ENCODE results near the gene RBM3.
A peak's percentile ranks its signal among the peaks of the same experiment; 100 is the strongest.

RBM3 gene

DNA sequence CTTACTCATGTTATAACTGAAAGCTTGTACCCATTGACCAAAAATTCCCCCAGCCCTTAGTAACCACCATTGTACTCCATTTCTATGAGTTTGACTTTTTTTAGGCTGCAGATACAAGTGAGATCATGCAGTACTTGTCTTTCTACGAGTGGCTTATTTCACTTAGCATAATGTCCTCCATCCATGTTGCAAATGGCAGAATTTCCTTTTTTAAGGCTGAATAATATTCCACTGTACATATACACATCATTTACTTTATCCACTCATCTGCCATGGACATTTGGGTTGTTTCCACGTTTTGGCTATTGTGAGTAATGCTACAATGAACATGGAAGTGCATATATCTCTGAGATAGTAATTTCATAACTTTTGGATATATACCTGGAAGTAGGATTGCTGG lies 10.4 kb downstream of the RBM3 start:
- DNase-seq, result no peak
- Histone ChIP-seq H4K12ac (ENCODE audit: low read depth, low read length) (no peak overlapping the region), H2AK5ac (ENCODE audit: low read length) (no peak overlapping the region)

DNA sequence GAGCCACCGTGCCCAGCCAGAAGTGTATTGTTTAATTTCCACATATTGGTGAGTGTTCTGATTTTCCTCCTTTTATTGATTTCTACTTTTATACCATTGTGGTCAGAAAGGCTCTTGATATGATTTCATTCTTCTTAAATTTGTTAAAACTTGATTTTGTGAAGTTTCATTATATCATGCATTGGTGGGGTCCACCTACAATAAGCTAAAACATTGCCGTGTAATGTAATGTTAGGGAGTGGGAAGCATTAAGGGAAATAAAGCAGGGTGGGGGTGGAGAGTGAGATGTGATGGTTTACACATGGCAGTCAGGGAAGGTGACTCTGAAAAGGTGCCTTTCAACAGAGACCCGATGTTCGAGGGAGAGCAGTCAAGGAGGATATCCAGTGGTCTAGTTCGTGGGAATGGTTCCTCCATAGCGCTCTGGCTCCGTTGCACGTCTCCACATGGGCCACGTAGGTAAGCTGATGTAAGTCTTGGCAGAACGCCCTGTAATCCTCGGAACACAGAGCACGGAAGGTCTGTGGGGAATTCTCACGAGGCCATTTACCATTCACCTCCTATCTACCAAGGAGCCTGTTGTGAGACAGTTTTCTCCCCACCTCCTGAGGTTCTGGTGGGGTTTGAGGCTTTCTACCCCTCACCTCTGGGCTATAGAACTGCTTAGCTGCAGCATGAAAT lies 15.3 kb downstream of the RBM3 start:
- H3K79me1 ChIP-seq (ENCODE audit: low read length), result peaks cover 2% of the 10 kb centered on the region
- DNase-seq, result no peak
- H3K79me2 ChIP-seq (ENCODE audit: control insufficient read depth, insufficient read depth, low read length, poor library complexity), result no peaks in the 10 kb centered on the region
- H3K4me1 ChIP-seq (ENCODE audit: control insufficient read depth in 1 of 2, insufficient read depth in 2 of 2, low read length in 2 of 2), result peaks cover 0 to 3% of the 10 kb centered on the region in 2 experiments
- no peaks in the 10 kb centered on the region for H3K9me3 ChIP-seq (ENCODE audit: insufficient read depth, low read depth, low read length)
- no peak overlapping the region for H4K8ac ChIP-seq (ENCODE audit: low read depth, low read length)
- no peak overlapping the region for H3K27ac ChIP-seq (ENCODE audit: low read depth, low read length)
- no peaks in the 10 kb centered on the region for H3K27me3 ChIP-seq (ENCODE audit: insufficient read depth, low read length)
- no peak overlapping the region for H2BK120ac ChIP-seq (ENCODE audit: insufficient read depth, low read length, poor library complexity)
- H3K9ac ChIP-seq (ENCODE audit: low read length), result no peak overlapping the region
- H3K18ac ChIP-seq (ENCODE audit: low read length), result no peak overlapping the region
- no peak overlapping the region for H3K4me2 ChIP-seq (ENCODE audit: low read length)
- H3K14ac ChIP-seq (ENCODE audit: low read length), result no peak overlapping the region
- no peak overlapping the region for H2AFZ ChIP-seq (ENCODE audit: insufficient read depth, low read length, poor library complexity)
- no peak overlapping the region for H3K4me3 ChIP-seq (ENCODE audit: low read depth, low read length)
- no peak overlapping the region for H3K23ac ChIP-seq (ENCODE audit: low read length)
- no peak overlapping the region for H4K12ac ChIP-seq (ENCODE audit: low read depth, low read length)
- no CpG with 5 or more reads among the region's 13 CpGs for WGBS (ENCODE audit: extremely low coverage, insufficient coverage, insufficient read length)
- peak overlapping the region; percentile 43 for H2BK12ac ChIP-seq (ENCODE audit: low read length)
- H3K4ac ChIP-seq (ENCODE audit: low read depth, low read length), result no peak overlapping the region
- H3K36me3 ChIP-seq (ENCODE audit: control insufficient read depth in 1 of 2, insufficient read depth in 2 of 2, low read length in 2 of 2), result no peaks in the 10 kb centered on the region
- peak overlapping the region; percentile 16 for H4K91ac ChIP-seq (ENCODE audit: low read depth, low read length)
- H2AK5ac ChIP-seq (ENCODE audit: low read length), result no peak overlapping the region
- no peak overlapping the region for H2BK5ac ChIP-seq (ENCODE audit: low read depth, low read length, poor library complexity)

More for the DNA sequence above, 10.4 kb downstream of the RBM3 start:
- no CpG with 5 or more reads among the region's 2 CpGs for WGBS (ENCODE audit: extremely low coverage, insufficient coverage, insufficient read length)
- no peak overlapping the region for H3K4me2 ChIP-seq (ENCODE audit: low read length)
- H3K18ac ChIP-seq (ENCODE audit: low read length), result no peak overlapping the region
- H3K79me2 ChIP-seq (ENCODE audit: control insufficient read depth, insufficient read depth, low read length, poor library complexity), result no peaks in the 10 kb centered on the region
- no peaks in the 10 kb centered on the region for H3K27me3 ChIP-seq (ENCODE audit: insufficient read depth, low read length)
- H3K4me1 ChIP-seq (ENCODE audit: control insufficient read depth in 1 of 2, insufficient read depth in 2 of 2, low read length in 2 of 2), result peaks cover 0 to 3% of the 10 kb centered on the region in 2 experiments
- H3K14ac ChIP-seq (ENCODE audit: low read length), result no peak overlapping the region
- H3K27ac ChIP-seq (ENCODE audit: low read depth, low read length), result no peak overlapping the region
- no peak overlapping the region for H2AFZ ChIP-seq (ENCODE audit: insufficient read depth, low read length, poor library complexity)
- H3K4me3 ChIP-seq (ENCODE audit: low read depth, low read length), result no peak overlapping the region
- H3K79me1 ChIP-seq (ENCODE audit: low read length), result no peaks in the 10 kb centered on the region
- no peak overlapping the region for H4K91ac ChIP-seq (ENCODE audit: low read depth, low read length)
- no peak overlapping the region for H3K4ac ChIP-seq (ENCODE audit: low read depth, low read length)
- no peaks in the 10 kb centered on the region for H3K36me3 ChIP-seq (ENCODE audit: control insufficient read depth in 1 of 2, insufficient read depth in 2 of 2, low read length in 2 of 2)
- no peak overlapping the region for H3K23ac ChIP-seq (ENCODE audit: low read length)
- no peak overlapping the region for H2BK12ac ChIP-seq (ENCODE audit: low read length)
- H2BK120ac ChIP-seq (ENCODE audit: insufficient read depth, low read length, poor library complexity), result no peak overlapping the region
- no peak overlapping the region for H2BK5ac ChIP-seq (ENCODE audit: low read depth, low read length, poor library complexity)
- H4K8ac ChIP-seq (ENCODE audit: low read depth, low read length), result no peak overlapping the region
- H3K9ac ChIP-seq (ENCODE audit: low read length), result no peak overlapping the region
- no peaks in the 10 kb centered on the region for H3K9me3 ChIP-seq (ENCODE audit: insufficient read depth, low read depth, low read length)

DNA sequence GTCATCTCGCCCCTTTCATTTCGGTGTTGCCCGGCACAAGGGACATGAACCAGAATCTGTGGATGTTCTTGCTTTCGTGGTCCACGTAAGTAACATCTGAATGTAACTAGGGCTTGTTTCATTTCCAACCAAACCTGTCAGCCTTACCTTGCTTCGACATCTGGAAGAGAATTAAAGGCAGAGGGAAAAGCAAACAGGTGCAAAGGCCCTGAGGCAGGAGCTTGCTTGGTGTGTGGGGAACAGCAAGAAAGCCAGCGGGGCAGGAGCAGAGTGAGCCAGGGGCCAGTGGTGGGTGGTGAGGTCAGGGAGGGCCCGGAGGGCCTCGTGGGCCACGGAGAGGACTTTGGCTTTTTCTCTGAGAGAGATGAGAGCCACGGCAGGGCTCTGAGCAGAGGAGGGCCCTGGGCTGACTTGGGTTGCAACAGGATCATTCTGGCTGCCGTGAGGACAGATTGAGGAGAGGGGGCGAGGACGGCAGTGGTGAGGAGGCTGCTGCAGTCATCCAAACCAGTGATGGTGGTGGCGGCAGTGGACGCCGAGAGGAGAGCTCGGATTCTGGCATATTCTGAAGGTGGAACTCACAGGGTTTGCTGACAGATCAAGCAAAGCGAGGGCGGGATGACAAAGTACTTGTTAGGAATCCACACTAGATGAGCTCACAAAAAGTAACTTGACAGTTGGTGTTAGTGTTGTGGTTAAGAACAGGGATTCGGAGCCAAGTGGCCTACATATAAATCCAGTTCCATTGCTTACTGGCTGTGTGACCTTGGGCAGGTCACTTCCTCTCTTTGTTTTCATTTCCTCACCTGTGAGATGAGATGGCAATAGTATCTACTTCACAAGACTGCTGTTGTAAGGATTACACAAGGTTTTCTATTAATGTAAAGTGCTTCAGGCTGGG lies 16.2 kb downstream of the RBM3 start:
- Histone ChIP-seq H4K8ac (ENCODE audit: low read depth, low read length) (no peak overlapping the region), H3K14ac (ENCODE audit: low read length) (no peak overlapping the region), H3K9me3 (ENCODE audit: insufficient read depth, low read depth, low read length) (no peaks in the 10 kb centered on the region), H3K4me1 (ENCODE audit: control insufficient read depth in 1 of 2, insufficient read depth in 2 of 2, low read length in 2 of 2) (peaks cover 0 to 3% of the 10 kb centered on the region in 2 experiments), H3K27ac (ENCODE audit: low read depth, low read length) (no peak overlapping the region), H3K36me3 (ENCODE audit: control insufficient read depth in 1 of 2, insufficient read depth in 2 of 2, low read length in 2 of 2) (no peaks in the 10 kb centered on the region), H3K4ac (ENCODE audit: low read depth, low read length) (no peak overlapping the region), H3K18ac (ENCODE audit: low read length) (no peak overlapping the region), H3K4me3 (ENCODE audit: low read depth, low read length) (no peak overlapping the region), H4K12ac (ENCODE audit: low read depth, low read length) (no peak overlapping the region), H2BK12ac (ENCODE audit: low read length) (peak overlapping the region; percentile 43), H4K91ac (ENCODE audit: low read depth, low read length) (peak overlapping the region; percentile 16), H3K79me2 (ENCODE audit: control insufficient read depth, insufficient read depth, low read length, poor library complexity) (no peaks in the 10 kb centered on the region), H3K79me1 (ENCODE audit: low read length) (peaks cover 2% of the 10 kb centered on the region), H2AFZ (ENCODE audit: insufficient read depth, low read length, poor library complexity) (no peak overlapping the region), H3K27me3 (ENCODE audit: insufficient read depth, low read length) (no peaks in the 10 kb centered on the region), H3K9ac (ENCODE audit: low read length) (no peak overlapping the region), H3K23ac (ENCODE audit: low read length) (no peak overlapping the region), H2BK5ac (ENCODE audit: low read depth, low read length, poor library complexity) (no peak overlapping the region), H2BK120ac (ENCODE audit: insufficient read depth, low read length, poor library complexity) (no peak overlapping the region), H3K4me2 (ENCODE audit: low read length) (no peak overlapping the region), H2AK5ac (ENCODE audit: low read length) (no peak overlapping the region)
- no CpG with 5 or more reads among the region's 21 CpGs for WGBS (ENCODE audit: extremely low coverage, insufficient coverage, insufficient read length)
- no peak for DNase-seq

DNA sequence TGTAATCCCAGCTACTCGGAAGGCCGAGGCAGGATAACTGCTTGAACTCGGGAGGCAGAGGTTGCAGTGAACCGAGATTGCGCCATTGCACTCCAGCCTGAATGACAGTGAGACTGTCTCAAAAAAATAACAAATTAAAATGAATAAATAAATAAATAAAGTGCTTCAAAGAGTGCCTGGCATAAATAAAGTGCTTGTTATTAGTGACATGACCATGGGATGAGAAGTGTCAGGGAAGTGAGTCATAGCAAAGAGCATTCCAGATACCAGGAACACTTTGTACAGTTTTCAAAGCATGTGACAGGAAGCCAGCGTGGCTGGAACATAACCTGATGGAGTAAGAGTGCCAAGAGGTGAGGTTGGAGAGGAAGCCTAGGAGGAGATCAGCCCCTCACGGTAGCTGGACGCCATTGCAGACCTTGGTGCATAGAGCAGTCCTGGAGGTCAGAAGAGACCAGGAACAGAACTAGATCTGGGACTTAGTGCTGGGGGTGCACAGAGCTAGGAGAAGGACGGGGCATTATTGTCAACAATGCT lies 17.0 kb downstream of the RBM3 start:
- Histone ChIP-seq H3K9me3 (ENCODE audit: insufficient read depth, low read depth, low read length) (no peaks in the 10 kb centered on the region), H3K18ac (ENCODE audit: low read length) (peak overlapping the region; percentile 87), H2AK5ac (ENCODE audit: low read length) (peak overlapping the region; percentile 29), H4K12ac (ENCODE audit: low read depth, low read length) (no peak overlapping the region), H3K36me3 (ENCODE audit: control insufficient read depth in 1 of 2, insufficient read depth in 2 of 2, low read length in 2 of 2) (no peaks in the 10 kb centered on the region), H2BK120ac (ENCODE audit: insufficient read depth, low read length, poor library complexity) (peak overlapping the region; percentile 33), H3K14ac (ENCODE audit: low read length) (no peak overlapping the region), H3K27me3 (ENCODE audit: insufficient read depth, low read length) (no peaks in the 10 kb centered on the region), H2AFZ (ENCODE audit: insufficient read depth, low read length, poor library complexity) (peak overlapping the region; percentile 71), H3K79me2 (ENCODE audit: control insufficient read depth, insufficient read depth, low read length, poor library complexity) (no peaks in the 10 kb centered on the region), H4K8ac (ENCODE audit: low read depth, low read length) (peak overlapping the region; percentile 71), H3K4ac (ENCODE audit: low read depth, low read length) (peak overlapping the region; percentile 33), H3K9ac (ENCODE audit: low read length) (no peak overlapping the region), H3K4me2 (ENCODE audit: low read length) (no peak overlapping the region), H3K4me3 (ENCODE audit: low read depth, low read length) (no peak overlapping the region), H2BK12ac (ENCODE audit: low read length) (peak overlapping the region; percentile 59), H3K4me1 (ENCODE audit: control insufficient read depth in 1 of 2, insufficient read depth in 2 of 2, low read length in 2 of 2) (peaks cover 0 to 3% of the 10 kb centered on the region in 2 experiments), H4K91ac (ENCODE audit: low read depth, low read length) (peak overlapping the region; percentile 74), H3K23ac (ENCODE audit: low read length) (no peak overlapping the region), H3K79me1 (ENCODE audit: low read length) (peaks cover 2% of the 10 kb centered on the region), H3K27ac (ENCODE audit: low read depth, low read length) (no peak overlapping the region), H2BK5ac (ENCODE audit: low read depth, low read length, poor library complexity) (no peak overlapping the region)
- peak; percentile 54 to 71 for DNase-seq
- no CpG with 5 or more reads among the region's 9 CpGs for WGBS (ENCODE audit: extremely low coverage, insufficient coverage, insufficient read length)

Measured in trophoblast cell (in vitro differentiated cells and primary cell).